ENCODE results near the gene CCSER2. TPM values are rescaled to one million over a fixed set of nuclear protein-coding genes. Genes with fewer than 3 reads are reported as not detected.
"Not testable (repeated sequence)": the region's sequence is repeated elsewhere in the genome, so short reads cannot be mapped to it uniquely, and the experiment has no call there.

Gene CCSER2
- total RNA-seq, 2 experiments from 2014 or later = 77.8 to 78.8 TPM

- POLR2A ChIA-PET = no interaction called here
- Mint-ChIP-seq H3K4me1 (ENCODE audit: low read depth) (peaks cover 50% of the 10 kb centered on the region), H3K4me3 (no peak overlapping the region), H3K27me3 (ENCODE audit: low read depth) (no peaks in the 10 kb centered on the region), H3K27ac (no peak overlapping the region), H3K36me3 (ENCODE audit: low read depth) (peaks cover 17% of the 10 kb centered on the region), H3K9me3 (ENCODE audit: insufficient read depth) (no peaks in the 10 kb centered on the region)
- ATAC-seq (no peak), DNase-seq (no peak)
- CTCF ChIA-PET = interaction anchor here (1.1 to 5.3 kb wide), 4 partner anchors 15 to 200 kb away, joined by 3 to 58 read pairs (median 6); no protein-coding TSS in a partner anchor
These were observed 8.8 kb downstream of the CCSER2 start for GRCh38 chr10:84337199-84337598.

GRCh38 chr10:84339025-84339424 lies 10.6 kb downstream of the CCSER2 start:
- H3K4me3 Mint-ChIP-seq = no peak overlapping the region
- CTCF ChIA-PET = interaction anchor here (1.1 kb wide), 1 partner anchor 198 kb away, joined by 3 read pairs; no protein-coding TSS in a partner anchor

GRCh38 chr10:84340187-84340586 lies 11.8 kb downstream of the CCSER2 start:
- Mint-ChIP-seq H3K36me3 (ENCODE audit: low read depth) (peaks cover 22% of the 10 kb centered on the region), H3K27me3 (ENCODE audit: low read depth) (no peaks in the 10 kb centered on the region), H3K4me3 (no peak overlapping the region), H3K9me3 (ENCODE audit: insufficient read depth) (no peaks in the 10 kb centered on the region), H3K27ac (peak overlapping the region; percentile 56), H3K4me1 (ENCODE audit: low read depth) (peaks cover 58% of the 10 kb centered on the region)
- ATAC-seq (no peak), DNase-seq (no peak)
- ChIA-PET POLR2A (no interaction called here), CTCF (interaction anchor here (3.3 kb wide), 1 partner anchor 13 kb away, joined by 24 read pairs; no protein-coding TSS in a partner anchor)

More at GRCh38 chr10:84339025-84339424, 10.6 kb downstream of the CCSER2 start:
- POLR2A ChIA-PET = interaction anchor here (0.9 kb wide), 1 partner anchor 11 kb away, joined by 3 read pairs; no protein-coding TSS in a partner anchor
- ATAC-seq = no peak
- Mint-ChIP-seq H3K9me3 (ENCODE audit: insufficient read depth) (no peaks in the 10 kb centered on the region), H3K27me3 (ENCODE audit: low read depth) (no peaks in the 10 kb centered on the region), H3K4me1 (ENCODE audit: low read depth) (peaks cover 59% of the 10 kb centered on the region), H3K27ac (peak overlapping the region; percentile 30), H3K36me3 (ENCODE audit: low read depth) (peaks cover 17% of the 10 kb centered on the region)
- no peak for DNase-seq

GRCh38 chr10:84340632-84341537 lies 12.5 kb downstream of the CCSER2 start:
- ATAC-seq = no peak
- Mint-ChIP-seq H3K27me3 (ENCODE audit: low read depth) (no peaks in the 10 kb centered on the region), H3K4me1 (ENCODE audit: low read depth) (peaks cover 58% of the 10 kb centered on the region), H3K9me3 (ENCODE audit: insufficient read depth) (no peaks in the 10 kb centered on the region), H3K36me3 (ENCODE audit: low read depth) (peaks cover 22% of the 10 kb centered on the region), H3K27ac (peak overlapping the region; percentile 56), H3K4me3 (no peak overlapping the region)
- ChIA-PET POLR2A (interaction anchor here (0.6 to 2.1 kb wide), 4 partner anchors 10 to 24 kb away, joined by 3 to 7 read pairs (median 6); partner anchors contain the start of gene CCSER2), CTCF (interaction anchor here (0.8 to 4.3 kb wide), 10 partner anchors 10 to 196 kb away, joined by 3 to 24 read pairs (median 8); partner anchors contain the start of gene CCSER2)
- no peak for DNase-seq

GRCh38 chr10:84341538-84341856 lies 13.1 kb downstream of the CCSER2 start:
- DNase-seq (no peak), ATAC-seq (peak; percentile 20)
- peaks cover 58% of the 10 kb centered on the region for H3K4me1 Mint-ChIP-seq (ENCODE audit: low read depth)
- H3K9me3 Mint-ChIP-seq (ENCODE audit: insufficient read depth) = no peaks in the 10 kb centered on the region
- peaks cover 24% of the 10 kb centered on the region for H3K36me3 Mint-ChIP-seq (ENCODE audit: low read depth)
- ChIA-PET POLR2A (interaction anchor here (0.6 to 2.1 kb wide), 4 partner anchors 9 to 24 kb away, joined by 3 to 7 read pairs (median 6); partner anchors contain the start of gene CCSER2), CTCF (interaction anchor here (0.7 to 4.3 kb wide), 12 partner anchors 9 to 196 kb away, joined by 3 to 24 read pairs (median 6); partner anchors contain the start of gene CCSER2)
- H3K27ac Mint-ChIP-seq = peak overlapping the region; percentile 9
- no peak overlapping the region for H3K4me3 Mint-ChIP-seq
- no peaks in the 10 kb centered on the region for H3K27me3 Mint-ChIP-seq (ENCODE audit: low read depth)

GRCh38 chr10:84341983-84342382 lies 13.6 kb downstream of the CCSER2 start:
- H3K4me3 Mint-ChIP-seq = no peak overlapping the region
- peak overlapping the region; percentile 60 for H3K27ac Mint-ChIP-seq
- no peaks in the 10 kb centered on the region for H3K27me3 Mint-ChIP-seq (ENCODE audit: low read depth)
- peaks cover 61% of the 10 kb centered on the region for H3K4me1 Mint-ChIP-seq (ENCODE audit: low read depth)
- DNase-seq = no peak
- peak; percentile 23 for ATAC-seq
- ChIA-PET CTCF (interaction anchor here (0.7 to 4.3 kb wide), 11 partner anchors 9 to 195 kb away, joined by 3 to 24 read pairs (median 7); partner anchors contain the start of gene CCSER2), POLR2A (interaction anchor here (0.6 to 2.1 kb wide), 4 partner anchors 9 to 23 kb away, joined by 3 to 7 read pairs (median 6); partner anchors contain the start of gene CCSER2)
- H3K36me3 Mint-ChIP-seq (ENCODE audit: low read depth) = peaks cover 27% of the 10 kb centered on the region
- no peaks in the 10 kb centered on the region for H3K9me3 Mint-ChIP-seq (ENCODE audit: insufficient read depth)

- POLR2A ChIA-PET = interaction anchor here (2.1 kb wide), 1 partner anchor 14 kb away, joined by 7 read pairs; the partner anchor contains the start of gene CCSER2
- peak overlapping the region; percentile 60 for H3K27ac Mint-ChIP-seq
These were observed 14.2 kb downstream of the CCSER2 start for GRCh38 chr10:84342584-84342983.

GRCh38 chr10:84343831-84344230 lies 15.4 kb downstream of the CCSER2 start:
- H3K27me3 Mint-ChIP-seq (ENCODE audit: low read depth) = no peaks in the 10 kb centered on the region
- DNase-seq = no peak
- H3K4me3 Mint-ChIP-seq = no peak overlapping the region
- H3K36me3 Mint-ChIP-seq (ENCODE audit: low read depth) = peaks cover 34% of the 10 kb centered on the region
- CTCF ChIA-PET = interaction anchor here (1.0 to 4.3 kb wide), 5 partner anchors 8 to 193 kb away, joined by 3 to 21 read pairs (median 7); no protein-coding TSS in a partner anchor
- no peak overlapping the region for H3K27ac Mint-ChIP-seq
- POLR2A ChIA-PET = interaction anchor here (1.3 kb wide), 1 partner anchor 14 kb away, joined by 6 read pairs; no protein-coding TSS in a partner anchor
- H3K4me1 Mint-ChIP-seq (ENCODE audit: low read depth) = peaks cover 59% of the 10 kb centered on the region
- ATAC-seq = no peak
- H3K9me3 Mint-ChIP-seq (ENCODE audit: insufficient read depth) = no peaks in the 10 kb centered on the region

More at GRCh38 chr10:84342584-84342983, 14.2 kb downstream of the CCSER2 start:
- ATAC-seq (peak; percentile 51), DNase-seq (no peak)
- no peaks in the 10 kb centered on the region for H3K9me3 Mint-ChIP-seq (ENCODE audit: insufficient read depth)
- CTCF ChIA-PET = interaction anchor here (0.9 to 4.3 kb wide), 9 partner anchors 8 to 194 kb away, joined by 4 to 24 read pairs (median 9); partner anchors contain the start of gene CCSER2
- H3K4me1 Mint-ChIP-seq (ENCODE audit: low read depth) = peaks cover 61% of the 10 kb centered on the region
- peaks cover 29% of the 10 kb centered on the region for H3K36me3 Mint-ChIP-seq (ENCODE audit: low read depth)
- peak overlapping the region; percentile 49 for H3K4me3 Mint-ChIP-seq
- no peaks in the 10 kb centered on the region for H3K27me3 Mint-ChIP-seq (ENCODE audit: low read depth)

- CTCF ChIA-PET = interaction anchor here (0.9 to 4.3 kb wide), 9 partner anchors 9 to 192 kb away, joined by 3 to 21 read pairs (median 4); no protein-coding TSS in a partner anchor
- peaks cover 61% of the 10 kb centered on the region for H3K4me1 Mint-ChIP-seq (ENCODE audit: low read depth)
- peak overlapping the region; percentile 37 for H3K27ac Mint-ChIP-seq
These were observed 16.1 kb downstream of the CCSER2 start for GRCh38 chr10:84344526-84344925.

GRCh38 chr10:84347575-84348002 lies 19.2 kb downstream of the CCSER2 start:
- DNase-seq; POLR2A ChIA-PET; H3K27ac Mint-ChIP-seq; H3K9me3 Mint-ChIP-seq (ENCODE audit: insufficient read depth); ATAC-seq; H3K4me3 Mint-ChIP-seq; H3K27me3 Mint-ChIP-seq (ENCODE audit: low read depth); CTCF ChIA-PET: not testable (repeated sequence)
- H3K4me1 Mint-ChIP-seq (ENCODE audit: low read depth) = peaks cover 43% of the 10 kb centered on the region
- peaks cover 24% of the 10 kb centered on the region for H3K36me3 Mint-ChIP-seq (ENCODE audit: low read depth)

More at GRCh38 chr10:84344526-84344925, 16.1 kb downstream of the CCSER2 start:
- Mint-ChIP-seq H3K4me3 (peak overlapping the region; percentile 3), H3K36me3 (ENCODE audit: low read depth) (peaks cover 37% of the 10 kb centered on the region), H3K27me3 (ENCODE audit: low read depth) (no peaks in the 10 kb centered on the region), H3K9me3 (ENCODE audit: insufficient read depth) (no peaks in the 10 kb centered on the region)
- POLR2A ChIA-PET = interaction anchor here (1.3 to 1.7 kb wide), 2 partner anchors 9 to 15 kb away, joined by 3 to 6 read pairs; no protein-coding TSS in a partner anchor
- peak; percentile 48 for DNase-seq
- peak; percentile 44 for ATAC-seq

- Mint-ChIP-seq H3K27ac (no peak overlapping the region), H3K4me1 (ENCODE audit: low read depth) (peaks cover 41% of the 10 kb centered on the region), H3K9me3 (ENCODE audit: insufficient read depth) (no peaks in the 10 kb centered on the region), H3K36me3 (ENCODE audit: low read depth) (peaks cover 28% of the 10 kb centered on the region), H3K4me3 (no peak overlapping the region), H3K27me3 (ENCODE audit: low read depth) (no peaks in the 10 kb centered on the region)
- DNase-seq = no peak
- CTCF ChIA-PET = no interaction called here
- ATAC-seq = no peak
- POLR2A ChIA-PET = no interaction called here
These were observed 20.1 kb downstream of the CCSER2 start for GRCh38 chr10:84348447-84348846.
